Activated CD4-positive, alpha-beta T cell treated with anti-CD3 and anti-CD28 coated beads, Interleukin-2, Interleukin-6, amounts not matched to agents 100 ng/mL and 50 ng/mL, durations not matched to agents 16 hours and 8 hours (primary cell): ENCODE measurements around the gene ATXN1L.
A peak's percentile ranks its signal among the peaks of the same experiment; 100 is the strongest.
"Not testable (repeated sequence)": the region's sequence is repeated elsewhere in the genome, so short reads cannot be mapped to it uniquely, and the experiment has no call there.

Source experiments
- DNase-seq: peaks from one replicate; pipeline ENCODE4 v3.0.0-alpha.2; 2020

ATXN1L gene, protein sequence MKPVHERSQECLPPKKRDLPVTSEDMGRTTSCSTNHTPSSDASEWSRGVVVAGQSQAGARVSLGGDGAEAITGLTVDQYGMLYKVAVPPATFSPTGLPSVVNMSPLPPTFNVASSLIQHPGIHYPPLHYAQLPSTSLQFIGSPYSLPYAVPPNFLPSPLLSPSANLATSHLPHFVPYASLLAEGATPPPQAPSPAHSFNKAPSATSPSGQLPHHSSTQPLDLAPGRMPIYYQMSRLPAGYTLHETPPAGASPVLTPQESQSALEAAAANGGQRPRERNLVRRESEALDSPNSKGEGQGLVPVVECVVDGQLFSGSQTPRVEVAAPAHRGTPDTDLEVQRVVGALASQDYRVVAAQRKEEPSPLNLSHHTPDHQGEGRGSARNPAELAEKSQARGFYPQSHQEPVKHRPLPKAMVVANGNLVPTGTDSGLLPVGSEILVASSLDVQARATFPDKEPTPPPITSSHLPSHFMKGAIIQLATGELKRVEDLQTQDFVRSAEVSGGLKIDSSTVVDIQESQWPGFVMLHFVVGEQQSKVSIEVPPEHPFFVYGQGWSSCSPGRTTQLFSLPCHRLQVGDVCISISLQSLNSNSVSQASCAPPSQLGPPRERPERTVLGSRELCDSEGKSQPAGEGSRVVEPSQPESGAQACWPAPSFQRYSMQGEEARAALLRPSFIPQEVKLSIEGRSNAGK

DNA sequence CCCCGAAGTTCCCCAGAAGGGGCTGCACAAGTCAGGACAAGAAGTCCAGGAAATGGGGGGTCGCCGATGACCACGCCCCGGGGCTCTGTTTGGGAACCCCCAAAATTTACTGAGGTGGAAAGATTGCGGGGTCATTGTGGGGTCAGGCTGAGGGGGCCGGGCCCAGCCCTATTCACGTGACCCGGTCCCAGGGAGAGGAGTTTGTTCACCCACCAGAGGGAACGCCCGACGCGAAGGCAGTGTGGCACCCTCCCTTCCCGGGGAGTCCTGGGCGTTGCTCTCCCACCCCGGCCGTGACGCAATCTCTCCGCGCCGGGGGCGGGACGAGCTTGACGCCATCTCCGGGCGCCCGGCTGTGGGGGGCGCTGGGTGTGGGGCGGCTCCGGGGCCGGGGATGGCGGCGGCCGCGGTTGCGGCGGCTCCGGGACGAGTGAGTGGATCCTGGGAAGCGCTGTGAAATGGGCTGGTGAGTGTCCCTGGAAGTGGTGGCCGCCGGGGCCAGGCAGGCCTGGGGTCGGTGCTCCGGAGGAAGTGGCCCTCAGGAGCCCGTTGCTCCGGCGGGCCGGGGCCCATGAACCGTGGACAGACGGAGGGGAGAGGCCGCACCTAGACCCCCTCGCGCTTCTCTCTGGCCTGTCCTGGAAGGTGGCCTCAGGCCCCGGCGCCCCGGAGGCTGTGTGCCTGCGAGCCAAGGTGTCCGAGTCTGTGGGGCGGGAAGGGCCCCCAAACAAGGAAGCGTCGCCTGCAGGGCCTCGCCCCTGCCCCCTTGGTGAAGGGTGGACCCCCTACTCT lies at the start of gene ATXN1L:
Gene ATXN1L (plus strand): TSS at position 338 of the 792 bp plus-strand sequence. CDS start 3,765 bp downstream, outside the sequence.
- DNase-seq, result peak; percentile 96

DNA sequence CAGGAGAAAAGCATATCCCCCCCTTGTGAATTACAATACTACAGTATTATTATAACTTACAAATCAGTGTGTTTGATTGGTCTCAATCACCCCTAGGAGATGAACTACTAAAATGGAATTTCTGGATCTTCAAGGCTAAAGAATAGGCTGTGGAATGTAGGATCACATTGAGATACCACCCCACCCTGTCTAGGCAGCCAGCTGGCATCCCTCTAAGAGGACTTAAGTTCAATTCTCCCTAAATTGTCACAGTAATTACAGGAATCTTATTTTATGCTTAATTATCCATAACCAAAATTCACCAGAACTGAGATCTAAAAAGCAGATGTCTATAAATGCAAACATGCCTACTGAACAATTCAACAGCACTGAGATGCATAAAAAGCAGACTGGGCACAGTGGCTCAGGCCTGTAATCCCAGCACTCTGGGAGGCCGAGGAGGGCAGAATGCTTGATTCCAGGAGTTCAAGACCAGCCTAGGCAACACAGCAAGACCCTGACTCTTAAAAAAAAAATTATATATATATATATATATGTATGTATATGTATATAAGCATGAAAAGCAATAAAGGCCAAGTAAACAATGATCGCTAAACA lies 49.2 kb upstream of the ATXN1L start:
- no peak for DNase-seq

DNA sequence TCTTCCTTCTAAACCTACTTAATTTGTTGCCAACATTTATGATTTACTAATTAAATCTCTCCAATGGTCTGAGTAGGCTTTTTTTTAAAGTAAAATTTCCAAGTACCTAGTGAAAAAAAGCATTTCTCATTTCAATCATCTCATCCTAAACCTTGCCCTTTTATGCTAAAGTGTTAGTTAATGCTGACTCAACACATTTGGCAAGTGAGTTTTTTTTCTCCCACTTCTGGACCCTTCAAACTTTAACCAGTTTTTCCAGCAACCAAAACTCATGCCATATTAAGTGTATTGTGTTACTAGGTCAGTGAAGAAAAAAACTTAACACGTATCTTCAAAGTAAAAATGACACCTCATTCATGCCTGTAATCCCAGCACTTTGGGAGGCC lies 42.5 kb upstream of the ATXN1L start:
- no peak for DNase-seq

DNA sequence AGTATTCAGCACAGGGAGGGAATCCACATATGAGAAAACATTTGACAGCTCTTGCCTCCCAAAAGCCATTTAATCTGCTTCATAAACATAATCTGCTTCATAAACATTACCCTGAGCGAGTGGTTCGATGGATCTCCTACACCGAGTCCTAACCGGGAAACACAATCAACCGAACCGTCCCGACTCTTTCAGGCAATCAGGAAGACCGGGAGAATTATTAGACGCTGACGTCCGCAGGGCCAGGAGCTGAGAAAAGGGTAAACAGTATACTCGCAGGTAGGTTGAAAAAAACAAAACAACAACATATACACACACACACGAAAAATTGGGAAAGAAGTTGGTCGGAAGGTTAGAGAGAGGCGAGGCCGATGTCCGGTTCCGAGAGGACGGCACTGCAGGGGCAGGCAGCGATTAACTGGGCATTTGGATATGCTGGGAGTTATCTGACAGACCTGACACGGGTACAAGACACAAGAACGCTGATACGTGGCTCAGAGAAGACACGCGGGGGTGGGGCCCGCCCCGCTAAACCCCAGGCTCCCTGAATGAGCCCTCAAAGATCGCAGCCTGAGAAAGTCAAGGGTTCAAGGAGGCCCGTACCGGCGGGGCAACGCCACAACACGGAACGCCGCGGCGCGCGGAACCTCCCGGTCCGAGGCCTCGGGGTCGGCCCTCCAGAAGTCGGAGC lies 37.7 kb upstream of the ATXN1L start:
- no peak for DNase-seq

DNA sequence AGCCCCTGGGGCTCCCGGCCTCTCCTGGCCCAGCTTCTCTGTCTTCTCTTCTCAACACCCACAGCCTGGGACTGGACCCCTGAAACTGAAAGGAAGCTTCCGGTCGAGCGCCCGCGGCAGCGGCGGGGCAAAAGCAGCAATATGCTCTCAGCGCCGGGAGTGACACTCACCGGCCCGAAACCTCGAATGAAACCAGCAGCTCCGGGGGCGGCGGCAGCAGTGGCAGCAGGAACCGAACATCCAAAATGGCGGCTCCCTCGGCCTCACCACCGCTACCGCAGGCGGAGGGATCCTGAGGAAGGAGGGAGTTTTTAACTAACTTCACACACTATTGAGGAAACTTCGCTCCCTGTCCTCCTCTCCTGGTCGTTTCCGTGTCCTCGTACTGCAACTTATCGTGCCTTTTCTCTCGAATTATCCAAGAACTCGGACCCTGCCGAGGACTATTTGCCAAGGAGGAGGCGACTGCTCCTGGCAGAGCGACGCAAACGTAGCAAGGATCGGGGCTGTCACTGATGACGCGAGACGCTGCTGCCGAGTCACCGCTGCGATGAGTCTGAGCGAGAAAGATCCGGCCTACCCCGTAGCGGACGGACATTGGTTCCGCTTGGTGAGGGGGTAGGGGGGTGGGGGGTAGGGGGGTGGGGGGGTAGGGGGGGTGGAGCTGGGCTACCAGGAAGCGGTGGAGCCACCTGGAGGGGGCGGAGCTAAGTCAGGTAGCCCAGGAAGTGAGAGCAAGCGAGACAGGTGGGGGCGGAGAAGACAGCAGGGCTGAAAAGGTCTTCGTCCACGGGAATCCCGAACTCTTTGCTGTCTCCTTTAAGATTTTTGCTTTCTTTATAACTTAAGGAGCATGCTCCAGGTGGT lies 37.0 kb upstream of the ATXN1L start, which contains the start of gene AP1G1:
Gene AP1G1 (minus strand): TSS at position 242 of the 867 bp plus-strand sequence. CDS start 19,355 bp downstream, outside the sequence.
- peak; percentile 95 for DNase-seq

DNA sequence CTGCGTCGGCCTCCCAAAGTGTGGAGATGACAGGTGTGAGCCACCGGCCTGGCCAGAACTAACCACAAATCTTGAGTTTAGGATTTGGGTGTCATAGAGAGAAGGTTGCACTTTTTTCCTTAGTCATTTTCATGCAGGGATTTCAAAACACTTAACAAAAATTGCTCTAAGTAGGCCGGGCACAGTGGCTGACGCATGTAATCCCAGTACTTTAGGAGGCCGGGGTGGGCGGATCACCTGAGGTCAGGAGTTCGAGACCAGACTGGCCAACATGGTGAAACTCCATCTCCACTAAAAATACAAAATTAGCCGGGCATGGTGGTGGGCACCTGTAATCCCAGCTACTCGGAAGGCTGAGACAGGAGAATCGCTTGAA lies 35.6 kb upstream of the ATXN1L start:
- not testable (repeated sequence) for DNase-seq

DNA sequence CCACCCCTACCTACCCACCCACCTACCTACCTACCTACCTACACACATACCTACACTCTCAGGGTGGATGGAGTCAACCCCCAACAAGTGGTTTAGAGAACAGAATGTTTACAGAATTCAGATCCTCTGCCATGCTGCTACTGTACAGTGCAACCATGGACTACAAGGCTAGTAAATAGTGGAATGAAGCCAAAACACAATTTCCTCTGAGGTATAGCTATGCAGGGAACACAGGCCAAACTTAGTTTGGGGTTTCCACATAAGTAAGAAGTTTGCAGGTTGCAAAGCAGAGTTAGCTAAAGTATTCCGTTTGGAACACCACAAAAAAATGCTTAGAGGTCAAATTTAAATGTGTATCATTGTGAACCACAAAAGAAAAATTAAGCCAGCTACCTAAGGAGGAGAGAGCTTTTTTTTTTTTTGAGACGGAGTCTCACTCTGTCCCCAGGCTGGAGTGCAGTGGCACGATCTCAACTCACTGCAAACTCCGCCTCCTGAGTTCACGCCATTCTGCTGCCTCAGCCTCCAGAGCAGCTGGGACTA lies 34.4 kb upstream of the ATXN1L start:
- no peak for DNase-seq

DNA sequence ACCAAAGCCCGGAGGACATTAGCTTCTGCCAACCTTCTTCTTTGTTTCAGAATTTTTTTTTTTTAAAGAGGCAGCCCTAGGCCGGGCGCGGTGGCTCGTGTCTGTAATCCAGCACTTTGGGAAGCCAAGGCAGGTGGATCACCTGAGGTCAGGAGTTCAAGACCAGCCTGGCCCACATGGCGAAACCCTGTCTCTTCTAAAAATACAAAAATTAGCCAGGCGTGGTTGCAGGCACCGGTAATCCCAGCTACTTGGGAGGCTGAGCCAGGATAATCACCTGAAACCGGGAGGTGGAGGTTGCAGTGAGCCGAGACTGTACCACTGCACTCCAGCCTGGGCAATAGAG lies 28.6 kb upstream of the ATXN1L start:
- not testable (repeated sequence) for DNase-seq

DNA sequence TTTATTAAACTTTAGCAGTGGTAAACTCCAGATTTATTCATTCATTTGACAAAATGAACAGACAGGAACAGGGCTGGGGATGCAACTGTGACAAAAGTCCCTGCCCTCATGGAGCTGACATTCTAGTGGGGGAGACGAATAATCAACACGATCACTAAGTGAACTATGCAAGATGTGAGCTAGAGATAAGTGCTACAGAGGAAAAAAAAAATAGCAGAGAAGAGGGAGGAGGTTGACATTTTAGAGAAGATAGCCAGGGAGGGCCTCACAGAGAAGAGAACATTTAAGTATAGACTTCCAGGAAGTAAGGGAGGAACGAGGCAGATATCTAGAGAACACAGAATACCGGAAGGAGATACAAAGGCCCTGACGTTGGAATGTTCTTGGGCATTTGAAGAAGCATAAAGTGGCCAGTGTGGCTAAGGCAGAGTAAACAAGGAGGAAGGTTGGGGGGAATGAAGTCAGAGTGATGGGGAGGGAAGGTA lies 19.2 kb upstream of the ATXN1L start:
- DNase-seq, result no peak

DNA sequence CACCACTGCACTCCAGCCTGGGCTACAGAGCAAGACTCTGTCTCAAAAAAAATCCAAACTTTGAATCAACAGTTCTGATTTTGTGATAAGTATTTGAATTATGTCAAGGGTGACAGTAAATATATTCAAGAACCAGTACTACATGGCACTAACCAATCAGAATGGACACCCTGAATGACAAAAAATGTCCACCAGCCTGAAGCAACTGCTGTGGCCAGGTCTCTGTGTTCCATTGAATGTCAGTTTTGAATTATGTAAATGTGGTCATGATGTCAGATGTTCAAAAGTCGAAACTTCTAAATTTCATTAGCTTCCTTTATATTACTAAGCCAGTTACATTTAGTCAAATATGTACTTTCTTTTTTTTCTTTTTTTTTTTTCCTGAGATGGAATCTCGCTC lies 15.4 kb upstream of the ATXN1L start:
- no peak for DNase-seq

DNA sequence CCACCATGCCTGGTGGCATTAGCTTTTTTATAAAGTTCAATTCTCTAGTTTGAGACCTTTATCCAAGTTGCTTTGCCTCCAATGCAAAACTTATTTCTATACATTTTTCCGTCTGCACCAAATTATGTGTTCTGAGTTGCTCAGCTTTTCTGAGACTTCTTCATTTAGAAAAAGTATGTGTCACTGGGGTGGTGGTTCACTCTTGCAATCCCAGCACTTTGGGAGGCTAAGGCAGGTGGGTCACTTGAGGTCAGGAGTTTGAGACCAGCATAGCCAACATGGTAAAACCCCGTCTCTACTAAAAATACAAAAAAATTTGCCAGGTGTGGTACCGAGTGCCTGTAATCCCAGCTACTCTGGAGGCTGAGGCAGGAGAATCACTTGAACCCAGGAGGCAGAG lies 14.1 kb upstream of the ATXN1L start:
- DNase-seq, result not testable (repeated sequence)

DNA sequence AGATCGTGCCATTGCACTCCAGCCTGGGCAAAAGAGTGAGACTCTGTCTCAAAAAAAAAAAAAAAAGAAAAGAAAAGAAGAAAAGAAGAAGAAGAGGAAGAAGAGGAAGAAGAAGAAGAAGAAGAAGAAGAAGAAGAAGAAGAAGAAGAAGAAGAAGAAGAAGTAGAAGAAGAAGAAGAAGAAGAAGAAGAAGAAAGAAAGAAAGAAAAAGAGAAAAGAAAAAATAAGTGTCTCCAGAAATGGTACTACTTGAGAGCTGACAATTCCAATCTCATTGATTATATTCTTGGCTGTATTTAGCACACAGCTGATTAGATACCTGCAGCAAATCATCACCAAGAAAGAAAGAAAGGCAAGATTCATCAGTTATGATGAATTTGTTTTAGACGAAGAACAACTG lies 13.7 kb upstream of the ATXN1L start:
- not testable (repeated sequence) for DNase-seq

DNA sequence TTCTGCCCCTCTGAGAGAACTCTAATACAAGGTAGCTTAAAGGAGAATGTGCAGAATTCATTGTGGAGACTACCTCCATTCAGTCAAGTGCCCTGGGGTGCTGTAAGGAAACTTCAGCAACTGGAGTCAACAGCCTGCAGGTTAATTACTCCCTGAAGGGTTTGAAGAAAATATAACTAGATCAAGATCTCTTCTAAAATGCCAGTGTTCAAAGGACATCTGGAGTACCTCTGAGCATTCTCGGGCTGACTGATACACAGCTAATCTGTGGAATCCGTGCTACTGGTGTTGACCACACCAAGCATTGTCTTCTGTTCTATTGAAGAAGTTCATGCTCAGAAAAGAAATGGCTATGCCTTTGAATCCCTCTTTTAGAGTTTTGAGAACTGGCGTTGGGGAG lies 11.5 kb upstream of the ATXN1L start:
- DNase-seq, result no peak

DNA sequence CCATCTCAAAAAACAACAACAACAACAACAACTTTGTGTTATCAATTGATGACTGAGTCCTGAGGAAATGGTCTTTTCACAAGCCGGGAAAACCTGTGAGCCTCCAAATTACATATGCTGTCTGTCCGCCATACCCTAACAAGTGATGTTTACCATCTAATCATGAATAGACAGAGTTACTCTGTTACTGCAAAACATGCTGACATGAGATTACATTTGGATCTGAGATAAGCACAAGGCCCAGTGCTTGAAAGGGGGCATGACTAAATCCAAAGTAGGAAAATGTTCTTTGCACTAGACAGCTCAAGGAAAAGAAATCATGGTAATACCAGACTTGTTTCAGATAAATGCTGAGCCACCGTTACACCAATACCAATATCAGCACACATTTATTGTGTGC lies 8.6 kb upstream of the ATXN1L start:
- DNase-seq, result no peak

DNA sequence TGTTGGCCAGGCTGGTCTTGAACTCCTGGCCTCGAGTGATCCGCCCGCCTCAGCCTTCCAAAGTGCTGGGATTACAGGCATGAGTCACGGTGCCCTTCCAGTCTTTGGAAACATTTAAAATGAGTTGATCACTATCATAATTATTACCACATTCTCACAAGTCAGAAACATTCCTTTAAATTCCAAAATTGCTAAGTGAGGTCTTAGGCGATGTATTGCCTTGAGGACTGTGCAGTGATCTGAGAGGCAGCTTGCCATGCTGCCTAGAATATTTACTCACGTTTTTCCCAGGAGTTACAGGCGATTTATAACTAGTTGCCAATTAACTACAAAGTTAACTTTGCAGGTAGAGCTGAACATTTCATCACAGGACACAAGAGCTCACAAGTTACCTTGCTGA lies 5.7 kb upstream of the ATXN1L start:
- no peak for DNase-seq

DNA sequence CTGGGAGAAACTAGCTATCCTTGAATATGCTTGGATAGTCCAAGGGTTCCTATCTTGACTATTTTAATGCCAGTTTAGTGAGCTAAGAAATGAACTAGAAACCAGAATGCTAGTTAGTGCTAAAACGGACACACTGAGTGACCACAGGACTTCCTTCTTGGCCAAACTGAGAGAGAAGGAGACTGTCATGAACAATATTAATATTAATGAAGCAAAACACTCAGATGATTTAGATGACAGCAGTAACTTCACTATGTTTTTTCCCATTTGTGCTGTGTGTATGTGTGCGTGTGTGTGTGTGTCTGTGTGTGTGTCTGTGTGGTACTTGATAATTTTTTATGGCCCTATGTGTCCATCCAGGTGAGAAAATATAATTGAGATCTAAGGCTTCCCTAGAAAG lies 2.2 kb upstream of the ATXN1L start:
- no peak for DNase-seq

DNA sequence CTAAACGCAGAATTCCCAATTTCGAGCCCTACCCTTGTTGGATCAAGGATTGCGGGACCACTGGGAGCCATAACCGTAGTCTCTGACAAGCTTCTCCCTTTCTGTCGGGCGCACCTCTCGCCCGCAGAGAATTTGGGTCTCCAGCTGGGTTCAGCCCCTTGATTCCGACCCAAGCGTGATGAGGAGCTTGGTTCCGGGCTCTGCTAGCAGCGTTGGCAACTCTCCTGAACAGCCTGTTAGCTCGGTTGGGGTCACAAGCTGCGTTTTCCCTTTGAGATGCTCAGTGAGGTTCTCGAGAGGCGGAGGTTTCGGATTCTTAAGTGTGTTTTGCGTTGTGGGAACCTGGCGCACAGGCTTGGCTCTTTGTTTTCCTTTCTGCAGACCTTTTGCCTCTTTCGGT lies 655 bp downstream of the ATXN1L start:
- DNase-seq, result peak; percentile 21

DNA sequence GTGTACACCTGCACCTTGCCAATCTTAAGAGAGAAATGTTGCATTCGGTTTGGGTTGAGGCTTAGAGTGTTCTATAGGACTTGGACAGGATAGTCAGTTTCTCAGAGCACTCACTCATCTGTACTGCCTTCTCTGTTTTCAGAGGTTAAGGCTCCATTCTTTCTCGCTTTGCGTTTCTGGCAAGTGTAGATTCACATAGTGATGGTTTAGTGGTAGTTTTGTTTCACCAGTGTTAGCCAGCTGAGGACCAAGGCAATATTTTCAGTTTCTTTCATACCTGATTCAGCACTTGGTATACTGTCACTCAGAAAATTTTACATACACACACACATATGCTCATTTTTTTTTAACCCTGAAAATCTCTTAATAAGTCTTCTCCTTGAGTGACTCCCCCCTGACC lies 1.3 kb downstream of the ATXN1L start:
- no peak for DNase-seq

DNA sequence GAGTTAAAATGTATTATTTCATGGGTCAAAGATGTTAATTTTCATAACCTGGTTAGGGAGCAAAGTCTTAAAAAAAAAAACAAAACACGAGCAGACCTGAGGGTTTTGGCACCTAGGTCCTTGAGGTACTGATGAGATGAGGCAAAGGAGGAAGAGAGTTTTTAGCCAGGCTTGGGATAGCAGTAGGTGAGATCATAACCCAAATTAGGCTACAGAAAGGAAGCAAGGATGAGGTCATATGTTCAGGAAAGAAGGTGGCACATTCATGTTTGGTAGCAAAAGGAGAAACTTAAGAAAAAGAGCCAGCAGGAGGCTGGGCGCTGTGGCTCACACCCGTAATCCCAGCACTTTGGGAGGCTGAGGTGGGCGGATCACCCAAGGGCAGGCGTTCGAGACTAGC lies 2.8 kb downstream of the ATXN1L start:
- no peak for DNase-seq

DNA sequence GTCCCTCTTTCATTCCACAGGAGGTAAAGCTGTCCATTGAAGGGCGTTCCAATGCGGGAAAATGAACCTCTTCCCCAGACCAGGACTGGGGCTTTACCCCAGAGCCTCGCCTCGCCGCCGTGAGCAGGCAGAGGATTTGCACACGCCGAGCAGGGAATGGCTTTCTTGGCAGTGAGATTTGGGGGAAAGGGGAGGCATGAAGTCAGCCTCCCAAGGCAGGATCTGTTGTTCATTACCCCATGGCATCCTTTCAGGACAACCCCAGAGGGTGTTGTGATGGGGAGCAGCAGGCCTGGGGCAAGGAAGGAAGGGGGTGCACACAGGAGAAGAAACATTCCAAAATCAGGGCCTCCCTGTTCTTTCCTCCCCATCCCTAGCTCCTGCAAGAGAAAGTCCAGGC lies 6.0 kb downstream of the ATXN1L start:
- no peak for DNase-seq

DNA sequence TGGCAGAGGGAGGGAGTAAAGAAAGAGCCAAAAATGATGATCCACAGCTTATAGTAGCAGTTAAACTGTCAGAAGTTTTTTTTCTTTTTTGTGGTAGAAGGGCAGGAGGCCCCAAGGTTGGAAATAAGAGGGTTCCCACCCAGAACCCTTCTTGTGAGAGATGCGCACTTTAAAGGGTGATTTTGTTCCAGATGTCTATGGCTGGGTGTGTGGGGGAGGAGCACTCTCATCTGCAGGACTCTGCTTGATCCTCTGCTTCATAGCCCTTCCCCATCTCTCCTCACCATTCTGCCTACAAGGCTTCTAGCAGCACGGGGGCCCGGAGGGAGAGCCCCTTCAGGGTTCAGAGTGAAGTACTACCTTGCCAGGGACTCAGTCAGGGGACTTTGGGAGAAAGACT lies 6.4 kb downstream of the ATXN1L start:
- no peak for DNase-seq
